Activated T-helper 17 cell treated with anti-CD3 and anti-CD28 coated beads, Interleukin-2, amount 50 U/mL, for 72 hours (primary cell): Measurements from ENCODE around the gene GPBP1. TPM values are rescaled to one million over a fixed set of nuclear protein-coding genes. Genes with fewer than 3 reads are reported as not detected.
"Not testable (repeated sequence)": the region's sequence is repeated elsewhere in the genome, so short reads cannot be mapped to it uniquely, and the experiment has no call there.

Source experiments
- ATAC-seq: fragments of 150-1000 bp; cut with Tn5 transposase; replicated peaks from 2 replicates; pipeline ENCODE4 v1.10.0; 2021; ENCODE audit warnings: mild to moderate bottlenecking, moderate library complexity
- H3K27ac Mint-ChIP-seq: one replicate; pipeline ENCODE4 v1.8.0; 2022; ENCODE audit warnings: mixed read lengths
- H3K27me3 Mint-ChIP-seq: one replicate; pipeline ENCODE4 v1.8.0; 2022; ENCODE audit warnings: mixed read lengths
- H3K36me3 Mint-ChIP-seq: one replicate; pipeline ENCODE4 v1.8.0; 2022; ENCODE audit warnings: low read depth, mild to moderate bottlenecking, mixed read lengths
- H3K4me1 Mint-ChIP-seq: one replicate; pipeline ENCODE4 v1.8.0; 2022; ENCODE audit warnings: mixed read lengths
- H3K4me3 Mint-ChIP-seq: one replicate; pipeline ENCODE4 v1.8.0; 2022; ENCODE audit warnings: mild to moderate bottlenecking, mixed read lengths
- H3K9me3 Mint-ChIP-seq: one replicate; pipeline ENCODE4 v1.8.0; 2022; ENCODE audit warnings: mixed read lengths
- total RNA-seq, 2 donors: library from RNA; stranded (reverse); gene quantifications; one replicate each; pipeline ENCODE4 v1.2.3, GENCODE V29; 2022

The GPBP1 gene
- total RNA-seq, 2 donors from 2014 or later = 83.6 to 123 TPM

- ATAC-seq = no peak
- Mint-ChIP-seq H3K4me1 (peaks cover 67% of the 10 kb centered on the region), H3K27me3 (no peaks in the 10 kb centered on the region), H3K36me3 (peaks cover 98% of the 10 kb centered on the region), H3K9me3 (no peaks in the 10 kb centered on the region), H3K4me3 (no peak overlapping the region), H3K27ac (no peak overlapping the region)
These were observed 15.7 kb downstream of the GPBP1 start for GRCh38 chr5:57189515-57189914.

DNA sequence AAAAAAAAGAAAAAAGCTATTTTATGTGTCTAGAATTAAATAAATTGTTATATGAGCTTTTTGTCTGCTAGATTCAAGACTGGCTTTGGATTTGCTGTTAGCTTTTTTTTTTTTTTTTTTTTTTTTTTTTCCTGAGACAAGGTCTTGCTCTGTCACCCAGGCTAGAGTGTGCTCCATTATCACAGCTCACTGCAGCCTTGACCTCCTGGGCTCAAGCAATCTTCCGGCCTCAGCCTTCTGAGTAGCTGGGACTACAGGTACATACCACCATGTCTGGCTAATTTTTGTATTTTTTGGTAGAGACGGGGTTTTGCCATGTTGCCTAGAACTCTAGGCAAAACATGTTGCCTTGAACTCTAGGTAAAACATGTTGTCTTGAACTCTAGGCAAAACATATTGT, 16.7 kb downstream of the GPBP1 start:
- ATAC-seq = no peak
- Mint-ChIP-seq H3K27me3 (no peaks in the 10 kb centered on the region), H3K4me3 (no peak overlapping the region), H3K27ac (no peak overlapping the region), H3K4me1 (peaks cover 69% of the 10 kb centered on the region), H3K36me3 (peaks cover 98% of the 10 kb centered on the region), H3K9me3 (no peaks in the 10 kb centered on the region)

DNA sequence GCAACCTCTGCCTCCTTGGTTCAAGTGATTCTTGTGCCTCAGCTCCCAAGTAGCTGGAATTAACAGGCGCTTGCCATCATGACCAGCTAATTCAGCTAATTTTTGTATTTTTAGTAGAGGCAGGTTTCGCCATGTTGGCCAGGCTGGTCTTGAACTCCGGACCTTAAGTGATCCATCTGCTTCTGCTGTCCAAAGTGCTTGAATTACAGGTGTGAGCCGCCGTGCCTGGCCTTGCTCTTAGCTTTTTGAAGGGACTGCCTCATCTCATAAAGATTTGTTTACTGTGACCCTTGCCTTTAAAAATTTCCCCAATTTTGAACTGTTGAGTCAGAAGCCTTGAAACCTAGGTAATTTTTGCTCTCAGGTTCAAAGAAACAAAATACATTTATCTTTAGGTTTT, 17.3 kb downstream of the GPBP1 start:
- Mint-ChIP-seq H3K27ac (no peak overlapping the region), H3K27me3 (no peaks in the 10 kb centered on the region)

GRCh38 chr5:57191986-57192385, 18.1 kb downstream of the GPBP1 start:
- Mint-ChIP-seq H3K4me3 (peak overlapping the region; percentile 56), H3K27ac (no peak overlapping the region), H3K27me3 (no peaks in the 10 kb centered on the region), H3K9me3 (no peaks in the 10 kb centered on the region), H3K4me1 (peaks cover 62% of the 10 kb centered on the region), H3K36me3 (peaks cover 93% of the 10 kb centered on the region)
- no peak for ATAC-seq

More for the DNA sequence above, 17.3 kb downstream of the GPBP1 start:
- H3K9me3 Mint-ChIP-seq = no peaks in the 10 kb centered on the region
- peak overlapping the region; percentile 56 for H3K4me3 Mint-ChIP-seq
- peaks cover 69% of the 10 kb centered on the region for H3K4me1 Mint-ChIP-seq
- peaks cover 98% of the 10 kb centered on the region for H3K36me3 Mint-ChIP-seq
- no peak for ATAC-seq

GRCh38 chr5:57192832-57193231, 19.0 kb downstream of the GPBP1 start:
- H3K36me3 Mint-ChIP-seq = peaks cover 93% of the 10 kb centered on the region
- H3K27me3 Mint-ChIP-seq, H3K9me3 Mint-ChIP-seq, ATAC-seq: not testable (repeated sequence)
- peaks cover 58% of the 10 kb centered on the region for H3K4me1 Mint-ChIP-seq
- H3K27ac Mint-ChIP-seq = peak overlapping the region; percentile 35
- H3K4me3 Mint-ChIP-seq = peak overlapping the region; percentile 56

DNA sequence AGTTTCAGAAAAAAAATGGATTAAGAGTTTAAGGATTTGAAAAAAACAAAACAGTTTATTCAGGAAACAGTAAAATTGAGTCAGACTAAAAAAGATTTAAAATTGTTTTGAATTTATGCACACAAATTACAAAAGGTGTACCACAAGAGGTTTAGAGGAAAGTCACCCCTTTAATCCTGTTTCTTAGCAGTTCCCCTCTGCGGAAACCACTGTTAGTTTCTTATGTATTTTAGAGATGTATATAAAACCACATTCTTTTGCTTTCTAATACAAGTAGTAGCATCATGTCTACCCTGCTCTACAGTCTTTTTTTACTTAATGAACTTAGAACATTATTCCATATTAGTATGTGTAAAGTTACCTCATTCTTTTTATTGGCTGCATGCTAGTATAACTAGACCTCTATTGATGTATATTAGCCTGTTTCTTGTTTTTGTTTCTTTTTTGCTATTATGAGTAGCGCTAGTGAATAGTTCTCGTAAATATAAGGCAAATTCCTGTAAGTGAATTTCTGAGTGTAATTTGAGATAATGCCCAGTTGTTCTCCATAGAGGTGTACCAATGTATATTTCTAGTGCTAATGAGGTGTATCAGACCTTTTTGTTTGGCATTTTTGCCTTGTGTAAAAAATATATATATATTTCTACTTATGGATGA, 20.0 kb downstream of the GPBP1 start:
- peak overlapping the region; percentile 56 for H3K4me3 Mint-ChIP-seq
- peak; percentile 83 for ATAC-seq
- peaks cover 92% of the 10 kb centered on the region for H3K36me3 Mint-ChIP-seq

GRCh38 chr5:57194653-57195052, 20.8 kb downstream of the GPBP1 start:
- no peak for ATAC-seq

More for the DNA sequence above, 20.0 kb downstream of the GPBP1 start:
- H3K4me1 Mint-ChIP-seq = peaks cover 52% of the 10 kb centered on the region
- no peaks in the 10 kb centered on the region for H3K27me3 Mint-ChIP-seq
- H3K27ac Mint-ChIP-seq = peak overlapping the region; percentile 78
- H3K9me3 Mint-ChIP-seq = no peaks in the 10 kb centered on the region

DNA sequence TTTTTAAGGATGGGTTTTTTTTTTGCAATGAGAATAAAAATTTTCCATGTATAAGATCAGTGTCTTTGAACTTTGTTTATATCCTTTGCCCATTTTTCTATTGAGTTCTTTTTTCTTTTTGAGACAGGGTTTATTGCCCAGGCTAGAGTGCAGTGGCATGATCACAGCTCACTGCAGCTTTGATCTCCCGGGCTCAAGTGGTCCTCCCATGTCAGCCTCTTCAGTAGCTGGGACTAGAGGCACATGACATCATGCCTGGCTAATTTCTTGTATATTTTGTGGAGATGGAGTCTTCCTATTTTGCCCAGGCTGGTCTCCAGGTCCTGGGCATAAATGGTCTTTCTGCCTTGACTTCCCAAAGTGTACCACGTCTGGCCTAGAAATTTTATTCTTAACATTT, 21.2 kb downstream of the GPBP1 start:
- peaks cover 92% of the 10 kb centered on the region for H3K36me3 Mint-ChIP-seq
- ATAC-seq = no peak
- no peaks in the 10 kb centered on the region for H3K9me3 Mint-ChIP-seq
- peaks cover 56% of the 10 kb centered on the region for H3K4me1 Mint-ChIP-seq
- no peak overlapping the region for H3K4me3 Mint-ChIP-seq
- no peak overlapping the region for H3K27ac Mint-ChIP-seq
- no peaks in the 10 kb centered on the region for H3K27me3 Mint-ChIP-seq

More at GRCh38 chr5:57194653-57195052, 20.8 kb downstream of the GPBP1 start:
- H3K9me3 Mint-ChIP-seq = no peaks in the 10 kb centered on the region
- no peaks in the 10 kb centered on the region for H3K27me3 Mint-ChIP-seq
- H3K4me3 Mint-ChIP-seq = no peak overlapping the region
- H3K36me3 Mint-ChIP-seq = peaks cover 92% of the 10 kb centered on the region
- peaks cover 56% of the 10 kb centered on the region for H3K4me1 Mint-ChIP-seq
- H3K27ac Mint-ChIP-seq = peak overlapping the region; percentile 47

GRCh38 chr5:57199866-57200265, 26.0 kb downstream of the GPBP1 start:
- Mint-ChIP-seq H3K9me3 (no peaks in the 10 kb centered on the region), H3K4me1 (peaks cover 34% of the 10 kb centered on the region), H3K27ac (no peak overlapping the region), H3K4me3 (peak overlapping the region; percentile 21), H3K36me3 (peaks cover 82% of the 10 kb centered on the region), H3K27me3 (no peaks in the 10 kb centered on the region)
- ATAC-seq = peak; percentile 31

- H3K27ac Mint-ChIP-seq = no peak overlapping the region
- no peaks in the 10 kb centered on the region for H3K27me3 Mint-ChIP-seq
- peaks cover 74% of the 10 kb centered on the region for H3K36me3 Mint-ChIP-seq
- no peaks in the 10 kb centered on the region for H3K9me3 Mint-ChIP-seq
- H3K4me1 Mint-ChIP-seq = peaks cover 44% of the 10 kb centered on the region
- no peak overlapping the region for H3K4me3 Mint-ChIP-seq
- ATAC-seq = no peak
These were observed 29.0 kb downstream of the GPBP1 start for GRCh38 chr5:57202811-57203210.

DNA sequence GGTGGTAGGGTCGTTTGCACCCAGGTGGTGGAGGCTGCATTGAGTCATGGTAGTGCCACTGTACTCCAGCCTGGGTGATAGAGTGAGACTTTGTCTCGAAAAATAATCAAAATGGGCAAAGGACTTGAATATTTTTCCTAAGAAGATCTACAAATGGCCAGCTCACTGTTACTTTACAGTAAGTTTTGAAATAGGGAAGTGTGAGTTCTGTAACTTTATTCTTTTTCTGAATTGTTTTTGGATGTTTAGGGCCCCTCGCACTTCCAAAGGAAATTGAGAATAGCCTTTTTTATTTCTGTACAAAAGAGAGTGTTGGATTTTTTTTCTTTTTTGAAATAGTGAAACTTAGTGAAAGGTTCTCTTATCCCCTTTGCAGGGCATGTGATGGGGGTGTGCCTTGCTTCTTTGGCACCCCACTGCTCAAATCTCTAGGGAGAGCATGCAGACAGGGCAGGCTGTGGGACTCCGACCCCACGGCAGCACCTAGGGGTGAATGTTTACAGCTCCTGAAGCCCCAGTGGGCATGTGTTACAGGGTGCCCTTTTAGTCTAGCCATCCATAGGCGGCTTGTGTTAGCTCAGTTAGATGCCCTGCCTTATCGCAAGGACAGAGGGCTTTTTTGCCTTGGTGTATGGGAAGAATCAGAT, 33.3 kb downstream of the GPBP1 start:
- H3K4me1 Mint-ChIP-seq = peaks cover 49% of the 10 kb centered on the region
- H3K27ac Mint-ChIP-seq = no peak overlapping the region
- H3K9me3 Mint-ChIP-seq = no peaks in the 10 kb centered on the region
- no peaks in the 10 kb centered on the region for H3K27me3 Mint-ChIP-seq
- no peak for ATAC-seq
- peaks cover 71% of the 10 kb centered on the region for H3K36me3 Mint-ChIP-seq
- peak overlapping the region; percentile 25 for H3K4me3 Mint-ChIP-seq

GRCh38 chr5:57207681-57208080, 33.8 kb downstream of the GPBP1 start:
- peaks cover 76% of the 10 kb centered on the region for H3K36me3 Mint-ChIP-seq
- peaks cover 49% of the 10 kb centered on the region for H3K4me1 Mint-ChIP-seq
- no peak for ATAC-seq
- H3K27ac Mint-ChIP-seq = peak overlapping the region; percentile 42
- H3K27me3 Mint-ChIP-seq = no peaks in the 10 kb centered on the region
- peak overlapping the region; percentile 25 for H3K4me3 Mint-ChIP-seq
- no peaks in the 10 kb centered on the region for H3K9me3 Mint-ChIP-seq

DNA sequence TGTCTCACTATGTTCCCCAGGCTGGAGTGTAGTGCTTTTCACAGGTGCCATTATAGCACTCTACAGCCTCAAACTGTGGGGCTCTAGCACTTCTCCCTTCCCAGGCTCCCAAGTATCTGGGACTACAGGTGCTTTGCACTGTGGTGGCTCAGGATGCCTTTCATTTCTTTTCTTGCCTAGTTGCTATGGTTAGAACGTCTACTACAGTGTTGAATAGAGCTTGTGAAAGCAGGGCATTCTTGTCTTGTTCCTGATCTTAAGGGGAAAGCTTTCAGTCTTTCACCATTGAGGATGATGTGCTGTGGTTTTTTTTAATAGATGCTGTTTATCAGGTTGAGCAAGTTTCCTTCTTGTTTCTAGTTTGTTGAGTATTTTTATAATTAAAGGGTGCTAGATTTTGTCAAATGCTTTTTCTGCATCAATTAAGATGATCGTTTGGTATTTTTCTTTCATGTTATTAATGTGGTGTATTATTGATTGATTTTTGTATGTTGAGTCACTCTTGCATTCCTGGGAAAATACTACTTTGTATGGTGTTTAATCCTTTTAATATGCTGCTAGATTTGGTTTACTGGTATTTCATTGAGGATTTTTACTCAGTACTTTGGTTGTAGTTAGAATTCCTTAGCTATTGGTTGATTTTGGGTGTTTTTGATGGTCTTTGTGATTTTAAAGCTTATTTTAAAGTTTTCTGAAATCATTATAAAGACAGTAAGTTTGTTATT, 35.6 kb downstream of the GPBP1 start:
- ATAC-seq = peak; percentile 65
- H3K36me3 Mint-ChIP-seq = peaks cover 79% of the 10 kb centered on the region
- peaks cover 47% of the 10 kb centered on the region for H3K4me1 Mint-ChIP-seq
- H3K9me3 Mint-ChIP-seq = no peaks in the 10 kb centered on the region
- peak overlapping the region; percentile 56 for H3K27ac Mint-ChIP-seq
- no peaks in the 10 kb centered on the region for H3K27me3 Mint-ChIP-seq
- H3K4me3 Mint-ChIP-seq = peak overlapping the region; percentile 34

DNA sequence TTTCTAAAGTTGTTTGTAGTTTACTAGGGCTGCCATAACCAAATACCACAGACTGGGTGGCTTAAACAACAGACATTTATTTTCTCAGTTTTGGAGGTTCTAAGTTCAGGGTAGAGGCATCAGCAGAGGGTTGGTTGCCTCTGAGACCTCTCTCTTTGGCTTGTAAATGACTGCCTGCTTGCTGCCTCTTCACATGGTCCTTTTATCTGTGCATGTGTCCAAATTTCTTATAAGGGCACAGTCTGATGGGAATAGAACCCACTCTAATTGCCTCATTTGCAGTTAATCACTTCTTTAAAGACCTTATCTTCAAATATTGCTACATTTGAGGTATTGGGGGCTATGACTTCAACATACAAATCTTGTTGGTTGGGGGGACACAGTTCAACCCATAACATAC, 36.8 kb downstream of the GPBP1 start:
- peak overlapping the region; percentile 56 for H3K27ac Mint-ChIP-seq
- H3K27me3 Mint-ChIP-seq = no peaks in the 10 kb centered on the region
- peaks cover 51% of the 10 kb centered on the region for H3K4me1 Mint-ChIP-seq
- H3K36me3 Mint-ChIP-seq = peaks cover 79% of the 10 kb centered on the region
- H3K4me3 Mint-ChIP-seq = no peak overlapping the region
- ATAC-seq = no peak
- H3K9me3 Mint-ChIP-seq = no peaks in the 10 kb centered on the region

GRCh38 chr5:57211039-57211438, 37.2 kb downstream of the GPBP1 start:
- ATAC-seq = no peak
- peaks cover 55% of the 10 kb centered on the region for H3K4me1 Mint-ChIP-seq
- H3K27me3 Mint-ChIP-seq = no peaks in the 10 kb centered on the region
- H3K4me3 Mint-ChIP-seq = no peak overlapping the region
- H3K36me3 Mint-ChIP-seq = peaks cover 84% of the 10 kb centered on the region
- no peaks in the 10 kb centered on the region for H3K9me3 Mint-ChIP-seq
- H3K27ac Mint-ChIP-seq = peak overlapping the region; percentile 56
